NCI-H146 (cell line): ENCODE measurements around the gene SPEF2.

ENCODE experiments used
- DNase-seq: peaks from one replicate; lab custom pipeline; 2025; lab: John Stamatoyannopoulos, UW

Gene SPEF2

DNA sequence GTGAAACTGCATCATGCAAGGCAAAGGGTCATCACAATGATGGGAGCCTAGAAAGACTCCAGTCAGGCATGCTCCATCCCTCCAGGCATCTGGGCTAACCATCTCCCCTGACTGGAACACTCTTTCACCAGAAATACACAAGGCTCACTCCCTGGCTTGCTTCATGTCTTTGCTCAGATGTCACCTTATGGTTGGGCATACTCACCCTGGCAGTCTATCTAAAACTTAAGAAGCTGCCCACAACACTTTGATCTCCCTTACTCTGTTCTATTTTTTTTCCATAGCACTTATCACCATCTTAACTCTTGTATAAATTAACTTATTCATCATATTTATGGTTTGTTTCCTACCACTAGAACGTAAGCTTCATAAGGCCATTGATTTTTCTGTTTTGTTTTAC, 90.0 kb downstream of the SPEF2 start:
- DNase-seq: no peak

DNA sequence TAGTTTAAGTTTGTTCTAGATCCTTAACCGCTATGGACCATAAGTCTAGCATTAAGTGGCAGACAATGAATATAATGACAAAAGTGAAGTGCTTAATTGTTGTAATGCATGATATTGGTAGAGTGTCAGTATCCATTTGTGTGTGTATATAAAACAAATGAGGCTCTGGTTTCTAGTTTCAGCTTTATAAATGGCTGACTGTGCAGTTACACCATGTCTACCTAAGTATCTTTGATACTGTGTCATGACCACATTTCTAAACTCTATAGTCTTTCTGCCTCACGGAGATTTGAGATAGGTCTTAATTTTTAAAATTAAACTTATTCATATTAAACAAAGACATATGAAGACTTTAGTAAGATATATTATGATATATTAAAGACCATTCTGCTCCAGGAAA, 92.0 kb downstream of the SPEF2 start:
- DNase-seq: no peak

DNA sequence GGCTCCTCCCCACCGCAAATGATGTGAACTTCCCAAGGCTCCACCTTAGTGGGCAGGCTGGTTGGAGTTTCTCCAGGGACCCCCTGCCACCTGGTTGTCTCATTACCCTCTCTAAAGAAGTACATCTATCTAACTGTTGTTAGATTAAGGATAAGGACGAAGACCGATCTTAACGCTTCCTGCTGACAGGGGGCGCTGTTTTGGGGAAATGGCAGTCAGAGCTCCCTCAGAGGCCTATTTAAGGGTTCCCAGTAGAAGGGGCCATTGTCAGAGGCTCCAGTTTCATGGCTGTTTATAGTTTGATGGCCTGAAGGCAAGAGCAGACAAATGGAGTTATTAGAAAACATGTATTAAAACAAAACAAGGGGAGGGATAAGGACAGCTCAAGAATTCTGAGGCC, 100.1 kb downstream of the SPEF2 start:
- no peak for DNase-seq

DNA sequence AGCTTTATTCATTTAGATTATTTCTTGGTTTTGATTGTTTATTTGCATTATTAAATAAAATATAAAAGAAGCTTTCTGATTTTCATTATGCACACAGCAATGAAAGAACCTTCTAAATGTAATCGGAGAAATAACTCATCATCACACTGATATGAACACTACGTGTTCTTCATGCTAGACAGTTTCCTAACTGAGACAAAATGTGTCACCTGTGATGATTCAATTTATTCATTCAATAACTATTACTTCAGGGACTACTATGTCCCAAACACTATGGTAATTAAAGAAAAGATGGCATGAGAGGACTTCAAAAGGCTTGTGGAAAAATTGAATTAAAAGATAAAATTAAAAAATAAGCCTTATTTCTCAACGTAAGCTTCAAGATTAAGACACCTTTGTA, 118.1 kb downstream of the SPEF2 start:
- DNase-seq: no peak

DNA sequence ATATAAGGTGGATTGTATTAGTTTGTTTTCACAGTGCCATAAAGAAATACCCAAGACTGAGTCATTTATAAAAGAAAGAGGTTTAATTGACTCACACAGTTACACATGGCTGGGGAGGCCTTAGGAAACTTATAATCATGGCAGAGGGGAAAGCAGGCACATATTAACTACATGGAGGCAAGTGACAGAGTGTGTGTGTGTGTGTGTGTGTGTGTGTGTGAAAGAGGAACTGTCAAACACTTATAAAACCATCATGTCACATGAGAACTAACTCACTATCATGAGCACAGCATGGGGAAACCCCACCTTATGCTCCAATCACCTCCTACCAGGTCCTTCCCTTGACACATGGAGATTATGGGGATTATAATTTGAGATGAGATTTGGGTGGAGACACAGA, 118.6 kb downstream of the SPEF2 start:
- no peak for DNase-seq

DNA sequence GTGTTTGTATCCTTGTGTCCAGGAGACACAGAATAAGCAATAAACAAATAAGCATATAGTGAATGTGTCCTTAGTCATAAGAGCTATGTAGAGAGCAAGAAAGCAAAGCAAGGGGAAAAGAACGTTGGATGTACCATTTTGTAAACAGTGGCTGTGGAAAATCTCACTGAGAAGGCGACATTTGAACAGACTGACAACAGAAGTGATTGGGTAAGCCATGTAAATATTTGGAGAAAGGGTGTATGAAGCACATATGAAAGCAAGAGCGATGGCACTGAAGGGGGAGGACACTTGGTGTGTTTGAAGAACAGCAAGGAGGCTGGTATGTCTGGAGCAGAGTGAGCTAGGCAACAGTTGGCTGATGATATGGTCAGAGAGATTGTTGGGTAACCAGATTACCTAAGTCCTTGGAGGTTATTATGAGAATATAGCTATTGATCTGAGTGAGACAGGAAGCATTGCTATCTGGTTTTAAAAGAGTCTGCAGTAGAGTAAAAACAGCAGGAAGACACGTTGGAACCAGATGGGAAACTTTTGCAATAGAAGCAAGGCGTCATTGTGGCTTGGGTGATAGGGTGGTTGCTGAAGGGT, 123.6 kb downstream of the SPEF2 start:
- no peak for DNase-seq

DNA sequence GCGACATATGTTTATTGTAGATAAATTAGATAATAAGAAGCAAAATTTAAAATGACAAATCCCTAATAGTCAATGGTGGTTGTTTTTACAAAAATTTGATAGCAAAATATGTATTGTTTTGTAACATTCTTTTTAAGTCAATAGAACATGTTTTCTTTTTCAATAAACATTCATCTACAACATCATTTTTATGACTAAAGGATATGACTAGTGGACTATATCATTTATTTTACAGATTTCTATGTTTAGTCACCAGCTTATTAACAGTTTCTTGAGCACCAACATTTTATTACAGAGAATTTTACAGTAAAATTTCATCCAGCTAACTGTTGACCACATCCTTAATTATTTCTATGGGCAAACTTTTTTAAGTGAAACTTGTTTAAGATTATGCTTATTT, 124.3 kb downstream of the SPEF2 start:
- no peak for DNase-seq

DNA sequence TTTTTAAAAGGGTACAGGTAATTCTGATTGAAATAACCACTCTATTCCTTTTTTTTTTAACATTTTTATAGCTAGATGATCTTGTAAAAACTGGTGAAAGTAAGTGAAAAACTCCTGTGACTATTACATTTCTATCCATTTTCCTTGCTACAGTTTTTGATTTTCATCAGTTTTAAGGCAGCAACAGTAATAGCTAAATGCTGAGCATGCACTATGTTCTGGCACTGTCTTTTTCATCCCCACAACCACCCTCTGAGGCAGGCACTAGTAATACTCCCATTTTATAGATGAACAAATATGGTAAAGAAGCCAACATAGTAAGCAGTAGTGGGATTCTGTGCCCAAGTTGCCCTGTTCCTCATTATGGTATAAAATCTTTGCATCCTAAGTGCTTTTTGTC, 126.0 kb downstream of the SPEF2 start:
- no peak for DNase-seq

DNA sequence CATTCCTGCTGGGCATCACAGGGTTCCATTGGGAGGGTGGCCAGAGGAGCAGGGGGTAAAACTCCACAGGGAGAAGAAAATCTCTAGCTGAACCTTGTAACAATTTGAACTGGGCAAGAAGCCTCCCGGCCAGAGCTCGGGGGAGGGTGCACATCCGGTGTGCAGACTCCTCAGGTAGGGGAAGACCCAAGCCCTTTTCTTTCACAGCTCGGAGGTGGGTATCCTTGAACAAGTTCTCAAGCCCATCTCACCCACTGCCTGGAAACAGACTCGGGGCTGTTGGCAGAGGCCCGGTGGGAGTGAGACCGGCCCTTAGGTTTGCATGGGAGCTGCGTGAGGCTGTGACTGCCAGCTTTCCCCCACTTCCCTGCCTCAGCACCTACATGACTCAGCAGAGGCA, 127.5 kb downstream of the SPEF2 start:
- DNase-seq: no peak

DNA sequence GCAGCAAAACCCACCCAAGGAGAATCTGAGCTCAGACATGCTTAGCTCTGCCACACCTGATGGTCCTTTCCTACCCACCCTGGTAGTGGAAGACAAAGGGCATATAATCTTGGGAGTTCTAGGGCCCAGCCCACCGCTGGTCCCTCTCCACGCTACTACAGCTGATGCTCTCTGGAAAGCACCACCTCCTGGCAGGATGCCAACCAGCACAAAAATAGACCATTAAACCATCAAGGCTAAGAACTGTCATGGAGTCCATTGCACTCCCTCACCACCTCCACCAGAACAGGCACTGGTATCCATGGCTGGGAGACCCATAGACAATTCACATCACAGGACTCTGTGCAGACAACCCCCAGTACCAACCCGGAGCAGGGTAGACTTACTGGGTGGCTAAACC, 128.0 kb downstream of the SPEF2 start:
- DNase-seq: no peak

DNA sequence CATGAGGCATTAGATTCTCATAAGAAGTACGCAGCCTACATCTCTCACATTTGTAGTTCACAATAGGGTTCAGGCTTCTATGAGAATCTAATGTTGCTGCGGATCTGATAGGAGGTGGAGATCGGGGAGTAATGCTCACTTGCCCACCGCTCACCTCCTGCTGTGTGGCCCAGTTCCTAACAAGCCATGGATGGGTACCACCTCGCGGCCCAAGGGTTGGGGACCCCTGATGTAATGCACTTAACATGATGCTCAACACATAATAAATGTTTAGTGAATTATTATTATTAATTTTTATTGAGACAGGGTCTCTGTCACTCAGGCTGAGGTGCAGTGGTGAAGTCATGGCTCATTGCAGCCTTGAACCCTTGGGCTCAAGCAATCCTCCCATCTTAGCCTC, 134.3 kb downstream of the SPEF2 start:
- DNase-seq: no peak

DNA sequence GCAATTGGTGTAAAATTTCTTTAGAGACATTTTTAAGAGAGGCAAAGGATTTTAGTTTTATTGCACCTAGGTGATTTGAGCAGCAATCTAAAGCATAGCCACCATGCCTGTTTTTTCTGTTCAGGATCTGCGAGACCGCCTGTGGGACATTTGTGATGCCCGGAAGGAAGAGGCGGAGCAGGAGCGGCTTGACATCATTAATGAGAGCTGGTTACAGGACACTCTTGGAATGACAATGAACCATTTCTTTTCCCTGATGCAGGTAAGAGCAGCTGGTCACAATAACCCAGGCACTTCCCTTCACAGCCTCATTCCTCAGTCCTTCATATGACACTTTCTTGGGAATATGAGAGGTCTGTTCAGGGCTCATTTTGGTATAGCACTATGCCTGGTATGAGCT, 135.8 kb downstream of the SPEF2 start:
- DNase-seq: no peak

DNA sequence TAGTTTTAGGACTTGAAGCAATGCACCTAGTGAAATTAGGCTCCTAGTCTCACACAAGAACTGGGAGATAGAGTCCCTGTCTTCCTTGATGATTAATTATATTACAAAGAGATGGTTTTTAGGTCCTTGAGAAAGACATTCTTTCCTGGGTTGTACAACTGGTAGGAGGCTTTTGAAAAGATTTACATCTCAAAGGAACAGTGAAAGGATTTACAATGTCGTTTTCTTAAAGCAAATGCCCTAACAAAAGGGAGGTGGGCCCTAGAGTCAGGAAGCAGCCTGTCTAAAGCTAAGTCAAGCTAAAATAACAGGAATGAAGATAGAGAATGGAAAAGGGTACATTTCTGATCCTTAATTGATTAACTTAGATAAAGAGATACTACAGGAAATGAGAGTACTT, 136.8 kb downstream of the SPEF2 start:
- DNase-seq: no peak

DNA sequence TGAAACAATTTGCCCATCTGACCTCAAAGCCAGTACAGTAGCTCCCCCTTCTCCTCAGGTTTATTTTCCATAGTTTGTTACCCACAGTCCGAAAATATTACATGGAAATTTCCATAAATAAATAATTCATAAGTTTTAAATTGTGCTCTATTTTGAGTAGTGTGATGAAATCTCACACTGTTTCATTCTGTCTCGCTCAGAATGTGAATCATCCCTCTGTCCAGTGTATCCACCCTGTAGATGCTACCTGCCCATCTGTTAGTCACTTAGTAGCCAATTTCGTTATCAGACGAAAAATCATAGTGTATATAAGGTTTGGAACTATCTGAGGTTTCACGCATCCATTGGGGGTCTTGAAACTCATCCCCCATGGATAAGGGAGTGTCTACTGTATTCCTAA, 138.3 kb downstream of the SPEF2 start:
- no peak for DNase-seq

DNA sequence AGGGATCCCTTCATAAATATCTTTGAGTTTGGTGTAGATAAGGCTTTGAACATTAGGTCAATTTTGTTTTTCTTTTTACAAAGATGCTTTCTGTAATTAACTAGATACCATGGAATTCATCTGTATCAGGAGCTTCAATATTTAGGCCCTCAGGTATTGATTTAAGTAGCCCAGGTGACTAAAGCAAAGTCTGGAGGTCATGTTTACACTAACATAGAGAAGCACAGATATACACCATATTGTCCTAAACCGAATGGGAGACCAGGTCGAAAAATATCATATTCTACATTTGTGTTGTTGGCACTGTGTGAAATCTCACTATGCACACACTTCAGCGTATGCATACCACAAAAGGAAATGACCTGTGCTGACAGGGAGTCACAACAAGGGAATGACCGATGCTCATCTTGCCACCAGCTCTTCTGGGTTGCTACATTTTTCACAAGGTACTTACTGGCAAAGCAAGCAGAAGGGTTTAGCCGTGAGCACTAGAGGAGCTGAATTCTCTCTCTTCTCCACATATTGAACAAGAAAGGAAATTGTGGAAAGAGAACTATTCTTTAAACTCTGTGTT, 140.6 kb downstream of the SPEF2 start:
- DNase-seq: no peak

DNA sequence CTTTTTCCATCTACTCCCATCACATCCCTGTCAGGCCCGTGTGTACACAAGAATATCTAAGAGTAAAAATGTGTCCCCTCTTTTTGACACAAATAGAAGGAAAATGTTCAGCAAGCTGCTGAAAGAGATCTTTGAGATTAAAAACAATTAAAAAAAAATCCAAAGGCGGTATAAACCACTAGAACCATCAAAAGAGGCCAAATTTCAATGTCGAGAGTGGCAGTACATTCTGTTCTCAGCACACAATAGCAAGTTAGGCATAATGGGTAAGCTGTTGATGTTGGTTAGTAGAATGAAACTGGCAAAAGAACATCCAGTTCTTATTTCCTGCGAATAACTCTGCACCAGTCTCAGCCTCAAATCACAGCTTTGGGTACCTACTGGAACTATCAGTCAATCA, 143.9 kb downstream of the SPEF2 start:
- no peak for DNase-seq

DNA sequence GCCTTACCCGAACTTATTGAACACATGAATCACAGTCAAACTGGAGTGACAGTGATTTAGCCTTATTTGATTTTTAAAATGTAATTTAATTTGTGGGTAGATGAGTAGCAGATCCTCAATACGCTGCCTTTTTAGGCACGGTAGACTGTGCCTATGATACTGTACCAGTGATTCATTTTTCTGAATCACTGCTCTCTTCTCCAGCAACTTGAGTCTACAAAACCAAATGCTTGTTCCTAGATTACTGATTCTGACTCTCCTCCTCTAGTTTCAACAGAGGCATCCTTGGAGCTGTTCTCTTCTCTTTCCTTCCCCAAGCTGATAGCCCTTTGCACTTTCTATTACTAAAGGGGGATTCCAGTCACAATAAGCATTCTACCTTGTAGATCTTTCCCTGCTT, 144.7 kb downstream of the SPEF2 start:
- no peak for DNase-seq

DNA sequence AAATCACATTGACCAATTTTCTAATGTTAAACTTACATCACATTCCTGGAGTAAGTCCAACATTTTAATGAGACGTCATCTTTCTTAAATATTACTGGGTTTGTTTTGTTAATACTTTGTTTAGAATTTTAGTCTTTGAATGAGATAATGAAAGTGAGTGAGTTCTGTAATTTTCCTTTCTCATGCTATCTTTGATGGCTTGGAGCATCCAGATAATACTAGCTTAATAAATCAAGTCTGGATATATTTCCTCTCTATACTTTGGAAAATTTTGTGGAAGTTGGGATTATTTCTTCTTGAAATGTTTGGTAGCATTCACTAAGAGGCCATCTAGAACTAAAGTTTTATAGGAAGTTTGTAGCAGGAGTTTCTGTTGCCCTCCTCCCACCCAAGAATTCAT, 148.3 kb downstream of the SPEF2 start:
- no peak for DNase-seq

DNA sequence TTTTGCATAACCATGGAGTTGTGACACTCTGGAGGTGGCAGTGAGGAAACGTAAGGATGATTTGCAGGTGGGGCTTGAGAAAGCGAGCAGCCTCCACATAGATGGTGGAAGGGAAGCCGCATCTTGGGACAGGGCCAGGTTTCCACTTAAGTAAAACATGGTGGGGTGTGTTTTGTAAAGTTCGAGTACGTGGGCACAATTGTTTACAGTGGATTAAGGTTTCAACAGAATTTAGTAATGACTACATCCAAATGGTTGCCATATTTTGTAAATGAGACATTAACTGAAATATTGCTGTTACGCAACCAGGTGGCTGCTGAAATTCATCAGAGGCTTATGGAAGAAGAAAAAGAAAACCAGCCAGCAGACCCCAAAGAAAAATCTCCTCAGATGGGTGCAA, 153.6 kb downstream of the SPEF2 start:
- DNase-seq: no peak

DNA sequence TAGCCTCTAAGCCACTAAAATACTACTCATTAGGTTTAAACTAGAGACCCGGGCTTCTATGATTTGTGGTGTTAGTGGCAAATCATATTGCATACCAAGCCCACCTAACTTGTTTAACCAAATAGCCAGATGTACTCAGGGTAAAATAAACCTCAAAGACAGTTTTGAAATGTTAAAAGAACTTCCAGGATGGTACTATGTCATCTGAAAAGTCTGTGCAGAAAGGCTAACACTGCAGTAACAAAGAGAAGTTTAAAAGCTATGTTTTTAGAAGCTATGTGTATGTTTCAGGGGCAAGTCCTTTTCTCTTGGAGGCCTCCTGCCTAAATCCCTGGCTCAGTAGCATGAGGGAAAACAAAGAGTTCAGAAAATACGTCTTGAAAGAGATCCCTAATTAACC, 154.2 kb downstream of the SPEF2 start:
- no peak for DNase-seq

DNA sequence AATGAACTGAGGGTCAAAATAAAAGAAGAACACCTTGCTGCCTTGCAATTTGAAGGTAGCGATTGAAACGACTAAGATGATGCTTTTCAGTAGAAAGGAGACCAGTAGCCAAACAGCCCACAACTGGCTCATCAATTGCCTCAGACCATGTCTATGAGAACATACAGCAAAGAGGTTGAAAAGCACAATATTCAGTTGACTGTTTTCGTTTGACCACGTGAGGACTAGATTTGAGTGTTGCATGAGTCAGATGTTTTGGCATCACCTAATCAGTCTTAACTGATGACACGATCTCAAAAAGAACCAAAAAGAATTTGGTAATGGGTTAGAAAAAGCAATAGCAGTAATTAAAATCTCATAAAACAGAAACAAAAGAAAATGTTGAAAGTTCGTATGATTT, 156.3 kb downstream of the SPEF2 start:
- no peak for DNase-seq

DNA sequence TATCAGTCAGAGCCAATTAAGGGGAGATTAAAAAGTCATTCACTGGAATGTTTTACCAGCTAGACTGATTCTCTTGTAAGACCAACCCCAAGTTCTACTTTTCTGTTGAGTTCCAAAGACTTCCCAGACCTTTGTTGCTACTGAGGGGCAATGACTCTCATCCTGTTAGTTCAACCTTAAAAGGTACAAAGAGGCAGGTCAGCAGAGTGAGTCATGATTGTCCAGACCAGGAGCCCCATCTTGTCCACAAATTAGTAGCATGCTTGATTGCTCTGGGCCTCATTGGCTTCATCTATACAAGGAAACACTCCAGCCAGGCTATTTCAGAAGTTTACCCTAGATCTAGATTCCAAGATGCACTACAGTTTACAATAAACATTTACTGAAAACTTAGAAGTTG, 159.1 kb downstream of the SPEF2 start:
- no peak for DNase-seq

DNA sequence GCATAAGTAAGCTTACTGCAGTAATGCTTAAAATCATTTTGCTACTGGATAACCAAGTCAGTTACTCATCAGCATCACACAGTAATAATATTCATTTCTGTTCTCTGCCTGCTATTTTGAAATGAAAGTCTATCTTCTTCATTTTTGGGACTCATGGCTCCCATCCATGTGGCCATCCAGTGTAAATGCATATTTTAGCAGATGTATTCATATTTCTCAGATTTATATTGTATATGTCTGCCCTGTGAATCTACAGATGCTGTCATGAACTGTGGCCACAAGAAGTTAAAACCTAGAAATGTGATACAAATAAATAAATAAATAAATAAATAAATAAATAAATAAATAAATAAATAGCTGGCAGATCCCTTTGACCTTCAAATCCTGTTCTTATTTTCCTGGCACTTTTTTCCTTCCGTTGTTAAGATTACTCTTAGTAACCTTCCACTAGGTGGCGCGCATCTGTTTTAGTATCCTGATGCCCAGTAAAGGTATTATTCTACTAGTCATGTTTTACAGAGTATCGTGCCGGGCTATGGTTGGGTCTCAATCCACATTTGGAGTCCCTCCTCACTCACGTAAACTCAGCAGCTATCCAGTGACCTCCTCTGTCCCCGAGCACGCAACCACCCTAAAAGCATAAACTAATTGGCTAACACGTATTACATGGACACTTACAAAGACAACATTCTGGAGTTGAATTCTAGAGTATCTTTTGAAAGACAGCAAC, 159.9 kb downstream of the SPEF2 start:
- peak; percentile 53 for DNase-seq

DNA sequence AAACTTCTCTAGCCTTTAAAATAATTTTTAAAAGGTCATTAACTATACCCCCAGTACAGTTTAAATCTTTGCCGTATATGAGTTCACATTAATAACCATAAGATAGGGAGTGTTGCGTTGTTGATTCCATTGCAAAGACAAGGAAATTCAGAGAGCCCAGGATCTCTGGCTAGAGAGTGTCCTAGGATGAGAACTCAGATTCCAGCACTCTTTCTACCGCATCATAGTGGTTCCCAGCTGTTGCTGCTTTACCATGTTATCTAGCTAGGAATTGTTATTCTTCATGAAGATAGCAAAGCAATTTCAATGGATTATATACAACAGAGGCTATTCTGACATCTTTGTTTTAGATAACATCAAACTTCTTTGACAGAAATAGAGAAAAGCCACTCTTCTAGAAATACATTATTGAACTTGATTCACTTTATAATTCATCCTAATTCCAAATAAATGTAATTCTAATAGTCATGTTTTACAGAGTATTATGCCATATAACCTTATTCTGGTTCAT, 160.7 kb downstream of the SPEF2 start:
- DNase-seq: no peak
